Mesendoderm (in vitro differentiated cells): ENCODE measurements around the gene WDHD1.
"Not testable (repeated sequence)": the region's sequence is repeated elsewhere in the genome, so short reads cannot be mapped to it uniquely, and the experiment has no call there.

Experiments used
- DNase-seq: peaks from one replicate; pipeline ENCODE4 v3.0.0; 2013
- H2AK5ac ChIP-seq: 2 replicates; pipeline ENCODE4 v1.6.1; 2013; ENCODE audit warnings: low read length, inconsistent platforms
- H2BK120ac ChIP-seq: 2 replicates; pipeline ENCODE4 v1.6.1; 2013; ENCODE audit warnings: low read depth, mild to moderate bottlenecking, low read length, moderate library complexity, mixed read lengths
- H2BK15ac ChIP-seq: replicated peaks from 2 replicates; pipeline ENCODE4 v1.6.1; 2013; ENCODE audit warnings: low read depth, mild to moderate bottlenecking, moderate library complexity
- H2BK5ac ChIP-seq: 2 replicates; pipeline ENCODE4 v1.6.1; 2013; ENCODE audit warnings: low read length, inconsistent platforms
- H3K18ac ChIP-seq: 2 replicates; pipeline ENCODE4 v1.6.1; 2013; ENCODE audit warnings: mild to moderate bottlenecking, low read length, mixed read lengths
- H3K23ac ChIP-seq: one replicate; pipeline ENCODE4 v1.6.1; 2013; ENCODE audit warnings: low read length
- H3K27ac ChIP-seq: 2 replicates; pipeline ENCODE4 v1.5.1; 2013; ENCODE audit warnings: low read depth, mild to moderate bottlenecking, inconsistent platforms, low read length, moderate library complexity
- H3K27me3 ChIP-seq: 2 replicates; pipeline ENCODE4 v1.6.1; 2013; ENCODE audit warnings: low read length, control low read depth, mild to moderate bottlenecking, inconsistent platforms; ENCODE audit not compliant: insufficient read depth, poor library complexity
- H3K36me3 ChIP-seq: 2 replicates; pipeline ENCODE4 v1.6.1; 2013; ENCODE audit warnings: low read length, inconsistent platforms; ENCODE audit not compliant: control insufficient read depth, insufficient read depth
- H3K4ac ChIP-seq: one replicate; pipeline ENCODE4 v1.6.1; 2013; ENCODE audit warnings: low read depth, mild to moderate bottlenecking, low read length, moderate library complexity
- H3K4me1 ChIP-seq: 2 replicates; pipeline ENCODE4 v1.6.1; 2013; ENCODE audit warnings: low read depth, low read length, inconsistent platforms; ENCODE audit not compliant: control insufficient read depth
- H3K4me2 ChIP-seq: 2 replicates; pipeline ENCODE4 v1.6.1; 2013; ENCODE audit warnings: low read length
- H3K4me3 ChIP-seq: 2 replicates; pipeline ENCODE4 v1.5.1; 2013; ENCODE audit warnings: mild to moderate bottlenecking, low read length
- H3K56ac ChIP-seq: one replicate; pipeline ENCODE4 v1.6.1; 2013; ENCODE audit warnings: low read length
- H3K79me1 ChIP-seq: 2 replicates; pipeline ENCODE4 v1.6.1; 2013; ENCODE audit warnings: low read length, inconsistent platforms
- H3K79me2 ChIP-seq: 2 replicates; pipeline ENCODE4 v1.6.1; 2013; ENCODE audit warnings: mild to moderate bottlenecking, low read length; ENCODE audit not compliant: control insufficient read depth, insufficient read depth
- H3K9ac ChIP-seq: 2 replicates; pipeline ENCODE4 v1.6.1; 2013; ENCODE audit warnings: low read length, inconsistent platforms
- H4K5ac ChIP-seq: one replicate; pipeline ENCODE4 v1.6.1; 2013; ENCODE audit warnings: low read length
- H4K8ac ChIP-seq: one replicate; pipeline ENCODE4 v1.6.1; 2013; ENCODE audit warnings: low read depth, mild to moderate bottlenecking, control low read depth, low read length, moderate library complexity
- WGBS: extraction: QIAGEN DNeasy Blood & Tissue Kit; methylation state at CpG from one replicate; pipeline ENCODE4 v1.1.7; 2013; ENCODE audit warnings: low lambda C conversion rate, missing lambda C conversion rate; ENCODE audit not compliant: insufficient coverage; ENCODE audit errors: extremely low coverage; 5-methylcytosine and 5-hydroxymethylcytosine counted together

WDHD1 gene

DNA sequence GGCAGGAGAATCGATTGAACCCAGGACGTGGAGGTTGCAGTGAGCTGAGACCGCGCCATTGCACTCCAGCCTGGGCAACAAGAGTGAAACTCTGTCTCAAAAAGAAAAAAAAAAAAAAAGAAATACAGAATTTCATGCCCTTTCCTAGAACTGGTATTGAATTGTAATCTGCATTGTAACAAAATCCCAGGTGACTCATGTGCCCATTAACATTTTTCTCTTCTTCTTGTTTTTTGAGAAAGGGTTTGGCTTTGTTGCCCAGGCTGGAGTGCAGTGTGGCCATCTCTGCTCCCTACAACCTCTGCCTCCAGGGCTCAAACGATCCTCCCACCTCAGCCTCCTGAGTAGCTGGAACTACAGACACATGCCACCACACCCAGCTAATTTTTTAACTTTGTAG, 100.3 kb downstream of the WDHD1 start:
- H3K4me3 ChIP-seq, H2AK5ac ChIP-seq, H3K36me3 ChIP-seq, H2BK120ac ChIP-seq, H3K4ac ChIP-seq, H3K4me2 ChIP-seq, H4K8ac ChIP-seq, H2BK5ac ChIP-seq, H3K79me2 ChIP-seq, H3K56ac ChIP-seq, H3K27me3 ChIP-seq, DNase-seq, H2BK15ac ChIP-seq, H4K5ac ChIP-seq, H3K9ac ChIP-seq, H3K23ac ChIP-seq, H3K18ac ChIP-seq, H3K4me1 ChIP-seq, H3K79me1 ChIP-seq, H3K27ac ChIP-seq: not testable (repeated sequence)
- no CpG with 5 or more reads among the region's 5 CpGs for WGBS

DNA sequence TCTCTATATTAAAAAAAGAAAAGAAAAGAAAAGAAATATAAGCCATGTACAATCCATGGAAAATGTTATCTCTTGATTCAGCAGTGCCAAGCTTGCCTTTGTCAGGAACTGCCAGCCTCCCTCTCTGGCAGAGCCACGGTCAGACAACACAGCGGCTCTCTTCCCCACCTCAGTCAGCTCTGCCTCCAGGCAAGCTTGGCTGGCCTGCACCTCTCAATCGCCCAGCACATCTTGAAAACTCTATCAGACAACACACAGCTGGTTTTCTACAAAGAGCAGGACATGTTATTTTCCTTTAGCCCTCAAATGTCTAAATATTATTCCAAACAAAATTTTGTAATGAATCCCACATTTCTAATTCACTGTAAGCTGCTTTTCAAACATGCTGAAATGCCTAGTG, 104.3 kb downstream of the WDHD1 start:
- Histone ChIP-seq H4K5ac (no peak overlapping the region), H2AK5ac (no peak overlapping the region), H3K4me3 (no peak overlapping the region), H3K79me2 (no peaks in the 10 kb centered on the region), H3K36me3 (no peaks in the 10 kb centered on the region), H3K4me1 (no peaks in the 10 kb centered on the region), H3K4ac (no peak overlapping the region), H2BK15ac (no peak overlapping the region), H3K18ac (no peak overlapping the region), H3K27ac (no peak overlapping the region), H3K23ac (no peak overlapping the region), H3K79me1 (no peaks in the 10 kb centered on the region), H3K27me3 (no peaks in the 10 kb centered on the region), H3K9ac (no peak overlapping the region), H2BK120ac (no peak overlapping the region), H4K8ac (no peak overlapping the region), H3K56ac (no peak overlapping the region), H2BK5ac (no peak overlapping the region), H3K4me2 (no peak overlapping the region)
- WGBS, result no CpG with 5 or more reads among the region's 3 CpGs
- no peak for DNase-seq

DNA sequence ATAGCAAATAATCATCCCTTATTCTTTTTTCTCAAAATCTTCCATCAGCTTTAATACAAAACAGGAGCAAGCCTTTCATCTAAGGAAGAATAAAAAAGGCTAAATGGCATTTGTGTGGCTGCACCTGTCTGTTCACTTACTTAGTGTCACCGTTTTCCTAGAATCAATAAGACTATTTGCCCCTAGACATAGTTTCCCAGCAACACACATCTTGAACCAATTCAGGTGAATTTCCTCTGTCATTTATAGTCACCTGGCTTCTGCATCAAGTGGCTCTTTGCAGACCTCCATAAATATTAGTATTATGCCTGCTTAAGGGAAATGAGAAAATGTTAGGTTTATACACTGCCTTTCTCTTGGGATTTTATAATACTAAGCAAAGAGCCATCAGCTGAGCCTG, 106.8 kb downstream of the WDHD1 start:
- H4K8ac ChIP-seq, result no peak overlapping the region
- no peak overlapping the region for H3K27ac ChIP-seq
- H4K5ac ChIP-seq, result no peak overlapping the region
- no peak overlapping the region for H3K23ac ChIP-seq
- H3K79me2 ChIP-seq, result no peaks in the 10 kb centered on the region
- no peak overlapping the region for H2AK5ac ChIP-seq
- no peaks in the 10 kb centered on the region for H3K27me3 ChIP-seq
- H3K56ac ChIP-seq, result no peak overlapping the region
- H3K79me1 ChIP-seq, result no peaks in the 10 kb centered on the region
- H3K4me1 ChIP-seq, result no peaks in the 10 kb centered on the region
- no peak overlapping the region for H2BK120ac ChIP-seq
- no peak overlapping the region for H2BK15ac ChIP-seq
- no peak overlapping the region for H3K4me2 ChIP-seq
- no peak overlapping the region for H3K4me3 ChIP-seq
- H3K18ac ChIP-seq, result no peak overlapping the region
- DNase-seq, result no peak
- no CpG with 5 or more reads among the region's 1 CpG for WGBS
- no peak overlapping the region for H3K4ac ChIP-seq
- no peak overlapping the region for H2BK5ac ChIP-seq
- H3K9ac ChIP-seq, result no peak overlapping the region
- H3K36me3 ChIP-seq, result no peaks in the 10 kb centered on the region

DNA sequence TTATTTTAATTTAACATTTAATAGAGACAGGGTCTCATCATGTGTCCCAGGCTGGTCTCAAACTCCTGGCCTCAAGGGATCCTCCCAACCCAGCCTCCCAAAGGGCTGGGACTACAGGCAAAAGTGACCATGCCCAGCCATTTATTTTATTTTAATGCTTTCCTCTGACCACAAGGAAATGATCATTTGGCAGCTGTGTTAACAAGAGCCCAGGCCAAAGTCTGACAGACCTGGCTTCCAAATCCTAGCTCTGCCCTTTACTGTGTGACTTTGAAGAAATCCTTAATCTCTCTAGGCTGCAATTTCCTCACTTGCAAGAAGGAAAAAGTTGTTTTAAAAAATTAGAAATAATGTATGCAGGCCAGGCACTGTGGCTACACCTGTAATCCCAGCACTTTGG, 107.6 kb downstream of the WDHD1 start:
- H2BK15ac ChIP-seq, result no peak overlapping the region
- H3K27me3 ChIP-seq, result no peaks in the 10 kb centered on the region
- no peak overlapping the region for H2BK120ac ChIP-seq
- no peak overlapping the region for H3K56ac ChIP-seq
- no peaks in the 10 kb centered on the region for H3K36me3 ChIP-seq
- no peak overlapping the region for H3K4ac ChIP-seq
- no peak for DNase-seq
- no peak overlapping the region for H3K4me2 ChIP-seq
- no peak overlapping the region for H2AK5ac ChIP-seq
- H3K79me2 ChIP-seq, result no peaks in the 10 kb centered on the region
- no peak overlapping the region for H3K27ac ChIP-seq
- no peak overlapping the region for H2BK5ac ChIP-seq
- no peak overlapping the region for H4K5ac ChIP-seq
- H3K79me1 ChIP-seq, result no peaks in the 10 kb centered on the region
- no peak overlapping the region for H3K18ac ChIP-seq
- no peak overlapping the region for H4K8ac ChIP-seq
- H3K4me1 ChIP-seq, result no peaks in the 10 kb centered on the region
- no peak overlapping the region for H3K9ac ChIP-seq
- H3K23ac ChIP-seq, result no peak overlapping the region
- H3K4me3 ChIP-seq, result no peak overlapping the region

DNA sequence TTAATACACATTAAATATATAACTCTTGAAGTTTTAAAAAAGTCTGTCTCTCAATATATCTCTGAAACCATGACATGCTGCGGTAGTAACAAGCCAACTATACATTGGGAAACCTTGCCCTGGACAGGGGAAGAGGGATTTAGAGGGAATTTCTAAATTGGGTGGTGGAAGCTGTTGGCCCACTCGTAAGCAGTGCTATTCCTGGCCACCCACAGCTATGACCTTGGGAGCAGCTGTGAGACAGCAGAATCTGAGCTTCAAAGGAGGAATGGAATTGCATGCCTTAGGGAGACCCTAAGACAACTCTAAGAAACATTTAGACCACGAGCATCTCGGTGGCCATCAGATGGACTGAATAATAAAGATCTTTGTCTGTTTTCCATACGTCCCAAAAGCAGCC, 108.5 kb downstream of the WDHD1 start:
- Histone ChIP-seq H2BK120ac (no peak overlapping the region), H3K4me1 (no peaks in the 10 kb centered on the region), H3K36me3 (no peaks in the 10 kb centered on the region), H3K4ac (no peak overlapping the region), H2BK15ac (no peak overlapping the region), H2BK5ac (no peak overlapping the region), H3K23ac (peak overlapping the region; percentile 9), H2AK5ac (no peak overlapping the region), H3K4me2 (no peak overlapping the region), H3K9ac (no peak overlapping the region), H4K5ac (no peak overlapping the region), H3K79me1 (no peaks in the 10 kb centered on the region), H3K27me3 (no peaks in the 10 kb centered on the region), H3K27ac (no peak overlapping the region), H3K79me2 (no peaks in the 10 kb centered on the region), H3K4me3 (no peak overlapping the region), H4K8ac (no peak overlapping the region), H3K18ac (no peak overlapping the region), H3K56ac (no peak overlapping the region)
- no peak for DNase-seq
- WGBS, result no CpG with 5 or more reads among the region's 5 CpGs

DNA sequence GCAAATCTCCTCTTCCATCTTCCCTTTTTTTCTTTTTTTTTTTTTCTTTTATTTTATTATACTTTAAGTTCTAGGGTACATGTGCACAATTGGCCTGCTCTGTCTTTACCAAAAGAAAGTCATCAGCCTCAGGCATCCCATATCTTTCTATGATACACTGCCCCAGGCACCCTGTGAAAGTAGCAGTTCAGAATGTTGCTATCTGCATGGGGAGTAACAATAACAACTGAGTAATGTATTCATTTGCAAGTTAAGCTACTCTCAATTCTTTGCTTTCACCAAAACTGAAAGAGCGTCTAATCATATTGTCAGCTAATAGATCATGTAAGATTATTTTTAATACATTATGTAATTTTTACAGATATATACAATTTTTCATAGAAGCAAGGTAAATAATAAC, 110.8 kb downstream of the WDHD1 start:
- Histone ChIP-seq H3K27ac (no peak overlapping the region), H2AK5ac (no peak overlapping the region), H3K36me3 (no peaks in the 10 kb centered on the region), H2BK15ac (no peak overlapping the region), H2BK120ac (no peak overlapping the region), H4K5ac (no peak overlapping the region), H3K79me1 (no peaks in the 10 kb centered on the region), H2BK5ac (no peak overlapping the region), H3K27me3 (no peaks in the 10 kb centered on the region), H3K56ac (no peak overlapping the region), H3K4me3 (no peak overlapping the region), H3K4me1 (no peaks in the 10 kb centered on the region), H4K8ac (no peak overlapping the region), H3K79me2 (no peaks in the 10 kb centered on the region), H3K4me2 (no peak overlapping the region), H3K18ac (no peak overlapping the region), H3K23ac (no peak overlapping the region), H3K4ac (no peak overlapping the region), H3K9ac (no peak overlapping the region)
- DNase-seq, result no peak
- no CpG with 5 or more reads among the region's 1 CpG for WGBS
